ES-I3 (cell line): ENCODE results near the gene ACP2.
A peak's percentile ranks its signal among the peaks of the same experiment; 100 is the strongest.

Experiments
- H3K36me3 ChIP-seq: 2 replicates; pipeline ENCODE4 v1.6.1; 2013; ENCODE audit warnings: mild to moderate bottlenecking, low read length, control low read depth, moderate library complexity; ENCODE audit not compliant: insufficient read depth
- H3K4me1 ChIP-seq: 2 replicates; pipeline ENCODE4 v1.6.1; 2013; ENCODE audit warnings: mild to moderate bottlenecking, control low read depth, low read length; ENCODE audit not compliant: insufficient read depth
- H3K9ac ChIP-seq: 2 replicates; pipeline ENCODE4 v1.6.1; 2013; ENCODE audit warnings: low read depth, mild to moderate bottlenecking, low read length, moderate library complexity
- H3K9me3 ChIP-seq: 2 replicates; pipeline ENCODE4 v1.6.1; 2013; ENCODE audit warnings: mild to moderate bottlenecking, low read length, moderate library complexity; ENCODE audit not compliant: control insufficient read depth, insufficient read depth

ACP2 gene

GRCh38 chr11:47258317-47258902 lies 9.8 kb upstream of the ACP2 start:
- Histone ChIP-seq H3K4me1 (peaks cover 13% of the 10 kb centered on the region; the same call in 1 of the 2 replicates), H3K9ac (0 out of 2 replicates have a peak overlapping the region, but pooled peaks have one; percentile 18), H3K36me3 (no peaks in the 10 kb centered on the region), H3K9me3 (no peaks in the 10 kb centered on the region)

DNA sequence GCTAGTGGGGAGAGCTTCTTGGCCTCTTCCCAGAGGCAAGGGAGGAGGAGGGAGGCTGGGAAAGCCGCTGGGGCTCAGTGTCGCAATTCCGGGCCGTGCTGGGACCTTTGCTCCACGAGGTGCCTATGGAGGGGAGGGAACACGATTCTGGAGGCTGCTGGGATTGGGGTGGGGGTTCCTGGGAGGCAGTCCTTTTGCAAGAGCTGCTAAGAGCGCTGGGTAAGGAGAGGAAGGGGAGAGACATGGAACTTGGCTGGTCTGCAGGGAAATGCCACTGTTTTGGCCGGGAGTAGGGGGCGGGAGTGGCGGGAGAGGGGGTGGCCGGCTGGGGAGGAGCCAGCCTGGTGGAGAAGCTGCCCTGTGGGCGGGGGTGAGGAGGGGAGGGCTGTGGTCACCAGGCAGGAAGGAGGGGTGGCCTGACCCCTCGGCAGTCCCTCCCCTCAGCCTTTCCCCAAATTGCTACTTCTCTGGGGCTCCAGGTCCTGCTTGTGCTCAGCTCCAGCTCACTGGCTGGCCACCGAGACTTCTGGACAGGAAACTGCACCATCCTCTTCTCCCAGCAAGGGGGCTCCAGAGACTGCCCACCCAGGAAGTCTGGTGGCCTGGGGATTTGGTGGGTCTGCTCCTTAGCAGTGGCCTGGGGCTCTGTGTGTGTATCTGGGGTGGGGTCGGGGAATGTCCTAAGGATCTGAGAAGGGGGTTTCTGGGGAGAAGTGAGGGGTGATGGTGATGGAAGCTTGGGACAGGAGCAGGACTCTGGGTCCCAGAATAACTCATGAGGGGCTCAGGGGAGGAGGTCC lies 9.1 kb upstream of the ACP2 start, which contains the start of gene NR1H3:
Gene NR1H3 (plus strand): TSS at position 480 of the 800 bp plus-strand sequence. CDS start 1,221 bp downstream, outside the sequence.
- no peaks in the 10 kb centered on the region for H3K36me3 ChIP-seq
- H3K9me3 ChIP-seq = no peaks in the 10 kb centered on the region
- H3K4me1 ChIP-seq = peaks cover 13% of the 10 kb centered on the region; the same call in 1 of the 2 replicates
- peak within 1 kb of the TSS; percentile 40; the same call in 1 of the 2 replicates for H3K9ac ChIP-seq

DNA sequence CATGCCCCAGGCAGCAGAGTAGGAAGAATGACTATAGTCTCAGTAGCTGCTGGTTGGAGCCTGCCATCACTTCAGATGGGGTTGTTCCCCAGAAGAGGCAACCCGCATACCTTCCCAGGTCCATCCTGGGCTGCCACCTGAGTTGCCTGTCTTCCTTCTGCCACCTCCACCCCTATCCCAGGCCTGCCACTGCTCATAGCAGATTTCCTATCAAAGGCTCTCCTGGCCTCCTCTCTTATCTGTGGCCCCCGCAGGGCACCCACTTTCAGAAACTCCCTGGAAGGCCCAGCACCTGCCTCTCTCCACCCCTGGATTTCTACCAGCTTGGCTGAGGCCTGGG lies 8.5 kb upstream of the ACP2 start:
- Histone ChIP-seq H3K9me3 (no peaks in the 10 kb centered on the region), H3K9ac (peak overlapping the region; percentile 40; the same call in 1 of the 2 replicates), H3K4me1 (peaks cover 13% of the 10 kb centered on the region; the same call in 1 of the 2 replicates), H3K36me3 (no peaks in the 10 kb centered on the region)

GRCh38 chr11:47256374-47256773 lies 7.8 kb upstream of the ACP2 start:
- Histone ChIP-seq H3K36me3 (no peaks in the 10 kb centered on the region), H3K4me1 (peaks cover 13% of the 10 kb centered on the region; the same call in 1 of the 2 replicates), H3K9me3 (no peaks in the 10 kb centered on the region), H3K9ac (no peak overlapping the region)

GRCh38 chr11:47254386-47254785 lies 5.8 kb upstream of the ACP2 start:
- Histone ChIP-seq H3K36me3 (no peaks in the 10 kb centered on the region), H3K4me1 (peaks cover 13% of the 10 kb centered on the region; the same call in 1 of the 2 replicates), H3K9ac (no peak overlapping the region), H3K9me3 (no peaks in the 10 kb centered on the region)

GRCh38 chr11:47253660-47254059 lies 5.0 kb upstream of the ACP2 start:
- H3K4me1 ChIP-seq = peaks cover 9% of the 10 kb centered on the region; the same call in 1 of the 2 replicates

DNA sequence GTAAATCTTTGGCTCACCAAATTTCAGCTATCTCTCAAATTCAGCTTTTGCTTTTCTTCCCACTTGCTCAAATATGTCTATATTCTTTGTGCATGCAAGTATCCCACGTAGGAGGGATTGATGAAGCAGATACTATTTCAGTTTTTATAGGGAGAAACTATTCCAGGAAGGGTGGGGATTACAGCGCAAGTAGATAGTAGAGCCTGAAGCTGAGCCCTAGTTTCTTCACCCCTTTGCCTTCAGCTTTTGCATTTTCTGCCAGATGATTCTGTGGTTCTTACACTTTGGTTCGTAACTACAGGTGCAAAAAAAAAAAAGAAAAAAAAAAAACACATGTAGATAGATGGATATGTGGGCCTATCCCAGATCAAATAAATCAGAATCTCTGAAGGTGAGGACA lies 3.1 kb upstream of the ACP2 start:
- Histone ChIP-seq H3K9ac (no peak overlapping the region), H3K9me3 (no peaks in the 10 kb centered on the region), H3K36me3 (no peaks in the 10 kb centered on the region), H3K4me1 (no peaks in the 10 kb centered on the region; the same call in 1 of the 2 replicates)

More at GRCh38 chr11:47253660-47254059, 5.0 kb upstream of the ACP2 start:
- Histone ChIP-seq H3K9me3 (no peaks in the 10 kb centered on the region), H3K9ac (no peak overlapping the region), H3K36me3 (no peaks in the 10 kb centered on the region)

DNA sequence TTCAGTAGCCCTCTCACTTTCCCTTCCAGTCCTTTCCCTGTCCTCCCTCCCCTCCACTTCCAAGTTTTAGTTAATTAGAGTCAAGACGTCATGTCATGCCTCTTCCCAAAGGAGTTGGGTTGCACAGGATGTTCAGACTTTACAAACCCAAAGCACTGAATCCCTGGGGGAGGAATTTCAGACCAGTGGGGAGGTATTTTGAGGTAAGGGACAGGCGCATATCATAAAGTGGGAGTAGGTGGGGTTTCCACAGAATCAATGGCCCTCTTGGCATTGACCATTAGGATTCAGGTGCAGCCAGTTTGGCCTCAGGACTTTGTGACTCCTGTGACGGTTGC lies 733 bp upstream of the ACP2 start:
- no peaks in the 10 kb centered on the region; the same call in none of the 2 replicates for H3K36me3 ChIP-seq
- no peaks in the 10 kb centered on the region for H3K9me3 ChIP-seq
- peak overlapping the region; percentile 85 for H3K9ac ChIP-seq
- H3K4me1 ChIP-seq = no peaks in the 10 kb centered on the region; the same call in 1 of the 2 replicates

DNA sequence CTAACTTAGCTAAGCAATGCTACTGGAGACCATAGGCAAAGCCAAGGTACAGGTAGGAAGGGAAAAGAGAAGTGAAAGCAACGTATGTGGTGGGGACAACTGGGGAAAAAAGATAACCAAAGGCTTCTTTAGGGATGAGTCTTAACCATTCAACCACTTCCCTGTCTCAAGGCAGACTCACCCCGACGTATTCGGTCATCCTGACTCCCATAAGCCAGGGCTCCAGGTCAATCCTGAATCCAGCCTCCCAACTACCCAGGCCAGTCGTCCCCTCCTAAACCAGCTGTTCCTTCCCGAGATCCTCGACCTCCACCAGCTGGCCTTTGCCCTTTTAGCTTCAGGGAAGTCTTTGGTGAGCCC lies 330 bp downstream of the ACP2 start:
- Histone ChIP-seq H3K9ac (peak overlapping the region; percentile 85), H3K36me3 (no peaks in the 10 kb centered on the region; the same call in none of the 2 replicates), H3K4me1 (no peaks in the 10 kb centered on the region), H3K9me3 (no peaks in the 10 kb centered on the region)

DNA sequence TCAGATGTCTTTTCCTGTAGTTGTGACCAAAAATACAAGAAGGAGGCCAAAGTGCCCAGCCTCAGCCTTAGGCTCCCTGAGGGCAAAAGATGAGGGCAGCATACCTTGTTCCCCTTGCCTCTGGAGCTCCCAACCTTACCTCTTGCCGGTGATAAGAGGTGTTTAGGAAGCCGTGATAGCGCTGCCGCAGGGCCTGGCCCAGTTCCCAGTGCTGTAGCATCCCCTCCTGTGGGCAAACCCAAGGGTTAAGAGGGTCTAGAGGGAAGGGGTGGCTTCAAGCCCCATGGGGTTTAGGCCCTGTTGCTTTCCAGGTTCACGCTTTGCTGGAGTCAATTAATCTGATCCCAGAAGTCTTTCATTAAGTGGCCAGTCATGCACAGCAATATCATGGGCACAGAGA lies 1.1 kb downstream of the ACP2 start:
- H3K9me3 ChIP-seq = no peaks in the 10 kb centered on the region
- no peak overlapping the region for H3K9ac ChIP-seq
- H3K4me1 ChIP-seq = no peaks in the 10 kb centered on the region
- peaks cover 3% of the 10 kb centered on the region for H3K36me3 ChIP-seq

- Histone ChIP-seq H3K9me3 (no peaks in the 10 kb centered on the region), H3K9ac (no peak overlapping the region), H3K4me1 (no peaks in the 10 kb centered on the region), H3K36me3 (peaks cover 6% of the 10 kb centered on the region)
Observed at GRCh38 chr11:47245611-47246357, 2.8 kb downstream of the ACP2 start.

GRCh38 chr11:47244448-47245350 lies 3.9 kb downstream of the ACP2 start:
- Histone ChIP-seq H3K4me1 (no peaks in the 10 kb centered on the region), H3K36me3 (peaks cover 7% of the 10 kb centered on the region), H3K9me3 (no peaks in the 10 kb centered on the region), H3K9ac (no peak overlapping the region)

DNA sequence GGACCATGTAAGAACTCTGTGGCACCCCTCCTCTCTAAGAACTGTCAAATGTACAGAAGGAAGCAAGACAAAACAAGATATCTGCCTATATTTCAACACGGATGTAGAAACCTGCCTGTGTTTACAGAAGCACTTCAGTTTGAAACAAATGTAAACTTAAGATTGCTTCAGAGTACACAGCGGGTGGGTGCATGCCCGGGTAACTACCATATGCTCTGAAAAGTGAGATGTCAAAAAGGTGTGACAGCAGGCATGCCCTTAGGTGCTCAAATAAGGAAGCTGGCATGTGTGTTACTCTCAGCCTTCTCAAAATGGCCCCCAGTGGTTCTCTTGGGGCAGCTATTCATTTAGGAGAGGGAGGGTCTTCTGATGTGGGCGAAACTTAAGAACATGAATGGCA lies 5.2 kb downstream of the ACP2 start:
- no peaks in the 10 kb centered on the region for H3K4me1 ChIP-seq
- H3K9me3 ChIP-seq = no peaks in the 10 kb centered on the region
- peaks cover 13% of the 10 kb centered on the region for H3K36me3 ChIP-seq
- H3K9ac ChIP-seq = no peak overlapping the region
